HG03378 (cell line): Measurements from ENCODE around the gene PIGB.
"Not testable (repeated sequence)": the region's sequence is repeated elsewhere in the genome, so short reads cannot be mapped to it uniquely, and the experiment has no call there.

Source experiments
- ATAC-seq: cut with Tn5 transposase; IDR thresholded peaks from one replicate; pipeline ENCODE4 v1.9.1; 2021; ENCODE audit warnings: mild to moderate bottlenecking, moderate library complexity; ENCODE audit not compliant: unreplicated experiment

The PIGB gene

DNA sequence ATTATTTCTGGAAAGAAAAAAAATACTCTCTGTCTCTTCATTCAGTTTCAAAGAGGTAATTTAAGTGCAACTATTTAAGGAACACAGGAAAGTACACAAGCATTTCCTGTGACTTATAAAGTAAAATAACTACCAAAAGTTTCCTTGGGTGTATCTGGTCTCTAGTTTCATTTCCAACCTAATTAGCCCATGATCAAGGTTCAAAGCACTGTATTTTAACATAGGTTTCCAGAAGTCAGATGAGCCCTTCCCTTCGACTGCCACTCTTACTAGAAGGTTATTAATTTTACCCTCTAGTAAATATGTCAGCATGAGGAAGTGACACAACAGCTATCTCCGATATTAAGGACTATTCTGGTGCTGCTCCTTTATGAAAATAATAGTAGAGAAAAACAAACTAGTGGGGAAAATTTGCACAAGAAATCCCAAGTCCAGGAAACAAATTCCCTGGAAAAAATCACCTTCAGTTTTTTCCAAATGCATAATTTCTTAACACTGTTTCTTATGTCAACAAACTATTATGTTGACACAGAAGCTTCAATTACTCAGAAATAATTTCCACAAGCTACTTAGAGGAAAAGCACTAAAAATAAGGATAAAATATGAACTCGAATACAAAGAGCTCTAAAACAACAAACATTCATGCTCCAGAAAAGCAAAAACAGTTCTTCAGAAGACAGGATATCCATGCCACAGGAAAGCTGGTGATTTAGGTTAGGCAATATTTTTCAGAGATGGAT, 53.8 kb downstream of the PIGB start:
- ATAC-seq, result peak; percentile 66

DNA sequence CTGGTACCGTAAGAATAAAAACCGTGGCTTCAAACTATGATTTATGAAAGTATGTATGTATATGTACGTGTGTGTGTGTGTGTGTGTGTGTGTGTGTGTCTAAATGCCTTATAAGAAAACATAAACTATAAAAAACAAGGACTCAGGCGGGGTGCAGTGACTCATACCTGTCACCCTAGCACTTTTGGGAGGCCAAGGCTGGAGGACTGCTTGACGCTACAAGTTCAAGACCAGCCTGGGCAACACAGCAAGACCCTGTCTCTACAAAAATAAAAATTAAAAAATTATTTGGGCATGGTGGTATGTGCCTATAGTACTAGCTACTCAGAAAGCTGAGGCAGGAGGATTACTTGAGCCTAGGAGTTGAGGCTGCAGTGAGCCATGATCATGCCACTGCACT, 60.1 kb downstream of the PIGB start:
- ATAC-seq, result no peak

- no peak for ATAC-seq
Measured at GRCh38 chr15:55381595-55381994, 62.6 kb downstream of the PIGB start.

- no peak for ATAC-seq
Measured at GRCh38 chr15:55383687-55384086, 64.7 kb downstream of the PIGB start.

- no peak for ATAC-seq
Measured at GRCh38 chr15:55387027-55387426, 68.0 kb downstream of the PIGB start.

DNA sequence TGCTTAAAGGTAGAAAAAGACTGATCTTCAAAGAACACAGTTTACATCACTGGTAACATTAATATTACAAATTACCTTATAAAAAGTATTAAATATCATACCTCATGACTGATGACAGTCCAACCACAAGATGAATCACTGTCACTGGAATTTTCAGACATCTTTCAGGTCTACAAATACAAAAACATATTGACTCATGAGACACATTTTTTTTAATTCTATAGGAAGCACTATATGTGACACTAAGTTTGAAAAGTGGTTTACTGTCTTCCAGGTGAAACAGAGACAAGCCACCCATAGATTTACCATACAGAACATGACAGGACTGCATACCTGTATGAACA, 70.2 kb downstream of the PIGB start:
- no peak for ATAC-seq

DNA sequence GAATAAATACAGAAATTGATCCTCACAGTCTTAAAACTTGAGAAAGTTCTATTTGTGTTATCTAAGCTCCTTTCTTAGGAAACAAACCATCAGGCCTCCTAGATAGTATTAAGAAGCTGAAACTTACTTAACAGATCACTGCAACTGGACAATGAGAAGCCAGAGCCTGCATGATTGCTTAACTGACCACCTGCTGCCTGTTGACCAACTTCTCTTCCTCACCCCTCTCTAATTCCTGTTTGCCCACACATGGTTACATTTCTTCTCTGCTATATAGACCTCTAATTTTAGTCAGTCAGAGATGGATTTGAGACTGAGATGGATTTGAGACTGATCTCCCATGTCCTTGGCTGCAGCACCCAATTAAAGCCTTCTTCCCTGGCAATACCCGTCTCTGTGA, 75.7 kb downstream of the PIGB start:
- ATAC-seq, result no peak

GRCh38 chr15:55398243-55398642, 79.2 kb downstream of the PIGB start:
- no peak for ATAC-seq

DNA sequence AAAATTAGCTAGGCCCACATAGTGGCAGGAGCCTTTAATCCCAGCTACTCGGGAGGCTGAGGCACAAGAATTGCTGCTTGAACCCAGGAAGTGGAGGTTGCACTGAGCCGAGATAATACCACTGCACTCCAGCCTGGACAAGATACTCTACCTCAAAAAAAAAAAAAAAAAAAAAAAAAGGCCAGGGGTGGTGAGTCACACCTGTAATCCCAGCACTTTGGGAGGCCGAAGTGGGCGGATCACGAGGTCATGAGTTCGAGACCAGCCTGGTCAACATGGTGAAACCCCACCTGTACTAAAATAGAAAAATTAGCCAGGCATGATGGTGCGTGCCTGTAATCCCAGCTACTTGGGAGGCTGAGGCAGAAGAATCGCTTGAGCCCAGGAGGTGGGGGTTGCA, 81.0 kb downstream of the PIGB start:
- ATAC-seq, result not testable (repeated sequence)

DNA sequence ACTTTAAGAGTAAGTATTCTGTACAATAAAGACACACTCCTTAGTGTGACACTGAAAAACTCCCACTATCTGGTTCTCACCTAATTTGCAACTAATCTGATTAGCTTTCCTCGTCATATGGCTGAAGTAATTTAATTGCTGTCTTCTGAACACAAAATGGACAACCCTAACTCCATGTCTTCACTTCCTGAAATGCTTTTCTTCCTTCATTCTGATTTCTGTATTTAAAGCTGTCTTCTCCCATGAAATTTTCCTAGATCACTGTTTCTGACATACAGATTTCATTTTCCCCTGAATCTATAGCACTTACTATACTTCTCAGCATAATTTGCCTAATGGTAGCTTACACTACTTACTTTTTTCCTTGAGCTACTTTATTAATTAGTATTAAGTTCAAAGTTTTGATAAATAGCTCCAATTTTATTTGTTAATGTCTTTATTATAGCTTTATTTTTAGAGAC, 82.8 kb downstream of the PIGB start:
- no peak for ATAC-seq

GRCh38 chr15:55402707-55403106, 83.7 kb downstream of the PIGB start:
- no peak for ATAC-seq

- no peak for ATAC-seq
Measured at GRCh38 chr15:55403531-55403930, 84.5 kb downstream of the PIGB start.
